ENCODE results near the gene ETV2.
"Not testable (repeated sequence)": the region's sequence is repeated elsewhere in the genome, so short reads cannot be mapped to it uniquely, and the experiment has no call there.

ETV2 gene

GRCh38 chr19:35670686-35671085, 29.1 kb downstream of the ETV2 start:
- Histone ChIP-seq H3K27me3 (ENCODE audit: control insufficient read depth, insufficient read depth, low read length) (no peaks in the 10 kb centered on the region), H3K4me3 (ENCODE audit: low read depth, low read length) (no peak overlapping the region), H3K27ac (no peak overlapping the region), H3K79me2 (no peaks in the 10 kb centered on the region), H3K4me1 (no peaks in the 10 kb centered on the region), H3K4me2 (ENCODE audit: low read length) (no peak overlapping the region), H3K9ac (no peak overlapping the region), H3K36me3 (ENCODE audit: control insufficient read depth, insufficient read depth, low read length) (no peaks in the 10 kb centered on the region), H3K9me3 (ENCODE audit: control insufficient read depth, low read length) (no peaks in the 10 kb centered on the region), H2AFZ (no peak overlapping the region)
- TF ChIP-seq CTCF (IDR thresholded peaks at IDR 0.05), result no peak

- H2AFZ ChIP-seq, result no peak overlapping the region
- H3K27ac ChIP-seq, result no peak overlapping the region
- H3K4me3 ChIP-seq (ENCODE audit: low read depth, low read length), result no peak overlapping the region
- no peak for TF ChIP-seq CTCF (IDR thresholded peaks at IDR 0.05)
- no peaks in the 10 kb centered on the region for H3K9me3 ChIP-seq (ENCODE audit: control insufficient read depth, low read length)
- H3K4me2 ChIP-seq (ENCODE audit: low read length), result no peak overlapping the region
- H3K79me2 ChIP-seq, result no peaks in the 10 kb centered on the region
- H3K9ac ChIP-seq, result no peak overlapping the region
- H3K27me3 ChIP-seq (ENCODE audit: control insufficient read depth, insufficient read depth, low read length), result no peaks in the 10 kb centered on the region
- no peaks in the 10 kb centered on the region for H3K36me3 ChIP-seq (ENCODE audit: control insufficient read depth, insufficient read depth, low read length)
- H3K4me1 ChIP-seq, result no peaks in the 10 kb centered on the region
Measured at GRCh38 chr19:35671818-35672217, 30.3 kb downstream of the ETV2 start.

- no peaks in the 10 kb centered on the region for H3K36me3 ChIP-seq (ENCODE audit: control insufficient read depth, insufficient read depth, low read length)
- H3K9me3 ChIP-seq (ENCODE audit: control insufficient read depth, low read length), result no peaks in the 10 kb centered on the region
- no peaks in the 10 kb centered on the region for H3K79me2 ChIP-seq
- no peak for TF ChIP-seq CTCF (IDR thresholded peaks at IDR 0.05)
- no peaks in the 10 kb centered on the region for H3K4me1 ChIP-seq
- H3K27me3 ChIP-seq (ENCODE audit: control insufficient read depth, insufficient read depth, low read length), result no peaks in the 10 kb centered on the region
- no peak overlapping the region for H3K4me3 ChIP-seq (ENCODE audit: low read depth, low read length)
- H3K9ac ChIP-seq, result no peak overlapping the region
- H3K27ac ChIP-seq, result no peak overlapping the region
- peak overlapping the region; percentile 75 for H2AFZ ChIP-seq
- H3K4me2 ChIP-seq (ENCODE audit: low read length), result peak overlapping the region; percentile 18
Measured at GRCh38 chr19:35673121-35673804, 31.7 kb downstream of the ETV2 start.

- Histone ChIP-seq H3K4me2 (ENCODE audit: low read length) (no peak overlapping the region), H3K27me3 (ENCODE audit: control insufficient read depth, insufficient read depth, low read length) (no peaks in the 10 kb centered on the region), H3K9ac (no peak overlapping the region), H3K9me3 (ENCODE audit: control insufficient read depth, low read length) (no peaks in the 10 kb centered on the region), H3K27ac (no peak overlapping the region), H3K79me2 (no peaks in the 10 kb centered on the region), H3K36me3 (ENCODE audit: control insufficient read depth, insufficient read depth, low read length) (no peaks in the 10 kb centered on the region), H3K4me1 (no peaks in the 10 kb centered on the region), H3K4me3 (ENCODE audit: low read depth, low read length) (no peak overlapping the region), H2AFZ (no peak overlapping the region)
- TF ChIP-seq CTCF (IDR thresholded peaks at IDR 0.05), result no peak
Measured at GRCh38 chr19:35675589-35676140, 34.1 kb downstream of the ETV2 start.

GRCh38 chr19:35689836-35690235, 48.3 kb downstream of the ETV2 start:
- no peak for TF ChIP-seq CTCF (IDR thresholded peaks at IDR 0.05)
- H3K9me3 ChIP-seq (ENCODE audit: control insufficient read depth, low read length), result no peaks in the 10 kb centered on the region
- H3K4me3 ChIP-seq (ENCODE audit: low read depth, low read length), result no peak overlapping the region
- no peak overlapping the region for H3K4me2 ChIP-seq (ENCODE audit: low read length)
- no peak overlapping the region for H3K9ac ChIP-seq
- no peaks in the 10 kb centered on the region for H3K79me2 ChIP-seq
- no peaks in the 10 kb centered on the region for H3K36me3 ChIP-seq (ENCODE audit: control insufficient read depth, insufficient read depth, low read length)
- H3K27me3 ChIP-seq (ENCODE audit: control insufficient read depth, insufficient read depth, low read length), result no peaks in the 10 kb centered on the region
- H2AFZ ChIP-seq, result no peak overlapping the region
- peak overlapping the region; percentile 39 for H3K27ac ChIP-seq
- no peaks in the 10 kb centered on the region for H3K4me1 ChIP-seq

- H3K9ac ChIP-seq; H3K36me3 ChIP-seq (ENCODE audit: control insufficient read depth, insufficient read depth, low read length); H3K27me3 ChIP-seq (ENCODE audit: control insufficient read depth, insufficient read depth, low read length); H3K79me2 ChIP-seq; H2AFZ ChIP-seq; H3K4me3 ChIP-seq (ENCODE audit: low read depth, low read length); H3K9me3 ChIP-seq (ENCODE audit: control insufficient read depth, low read length); H3K4me1 ChIP-seq; H3K27ac ChIP-seq; H3K4me2 ChIP-seq (ENCODE audit: low read length): not testable (repeated sequence)
Measured at GRCh38 chr19:35691106-35691505, 49.6 kb downstream of the ETV2 start.

All from parathyroid adenoma (tissue), 2 donors.